GM12892 (cell line): ENCODE data around the gene PRLHR.

ENCODE experiments used
- DNase-seq: peaks from one replicate; pipeline ENCODE4 v3.0.0; 2011; ENCODE audit not compliant: insufficient read length
- FAIRE-seq: peaks from 2 replicates; lab custom pipeline; 2011; peaks lifted over from hg19 to GRCh38; lab: Jason Lieb, UNC
- POLR2A ChIP-seq: IDR thresholded peaks from 2 replicates; pipeline ENCODE4 v1.6.1; 2011; ENCODE audit warnings: low read depth, low read length, control low read depth
- POLR2AphosphoS5 ChIP-seq: IDR thresholded peaks from 2 replicates; pipeline ENCODE4 v1.6.1; 2011; ENCODE audit warnings: low read depth, low read length, control low read depth
- TAF1 ChIP-seq: IDR thresholded peaks from 2 replicates; pipeline ENCODE4 v1.6.1; 2011; ENCODE audit warnings: low read depth, mild to moderate bottlenecking, control low read depth, low read length, borderline replicate concordance

Gene PRLHR

DNA sequence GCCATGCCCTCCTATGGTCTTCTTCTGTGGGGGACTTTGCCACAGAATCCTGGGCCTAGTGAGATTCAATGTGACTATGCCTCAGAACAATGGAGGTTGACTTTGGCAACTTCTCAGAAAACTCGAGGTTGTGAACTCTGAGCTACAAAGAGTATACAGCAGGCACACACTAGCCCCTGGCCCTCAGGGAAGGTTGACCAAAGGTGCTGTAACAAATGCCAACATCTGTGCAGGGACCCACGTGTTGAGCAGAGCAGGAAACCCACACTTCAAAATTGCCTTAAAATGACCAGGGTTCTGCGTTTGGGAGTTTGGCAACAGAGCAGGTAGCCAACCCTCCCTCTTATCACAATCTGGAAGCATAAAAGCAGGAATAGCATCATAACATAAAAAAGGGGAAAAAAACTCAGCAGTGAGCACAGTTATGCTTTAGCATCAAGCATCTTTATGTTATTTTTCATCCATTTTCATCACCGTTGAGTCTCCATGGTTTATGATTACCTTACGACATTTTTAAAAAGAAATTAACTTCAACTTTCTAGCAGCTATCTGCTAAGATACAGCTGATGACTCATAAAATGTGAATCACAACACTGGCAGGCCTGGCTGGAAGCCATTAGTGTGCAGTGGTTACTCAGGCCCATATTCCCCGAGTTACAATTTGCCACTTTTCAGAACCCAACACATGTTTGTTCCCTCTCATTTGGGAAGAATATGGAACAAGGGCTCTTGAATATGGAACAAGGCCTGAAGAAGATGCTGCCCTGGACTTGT is 11.1 kb downstream of the PRLHR start:
- no peak for FAIRE-seq
- DNase-seq, result no peak
- no peak for TF ChIP-seq POLR2A
- no peak for TF ChIP-seq TAF1
- no peak for TF ChIP-seq POLR2AphosphoS5

- TF ChIP-seq TAF1, result no peak
- no peak for TF ChIP-seq POLR2AphosphoS5
- no peak for TF ChIP-seq POLR2A
- FAIRE-seq, result no peak
These were observed 11.8 kb downstream of the PRLHR start for GRCh38 chr10:118583611-118584010.

DNA sequence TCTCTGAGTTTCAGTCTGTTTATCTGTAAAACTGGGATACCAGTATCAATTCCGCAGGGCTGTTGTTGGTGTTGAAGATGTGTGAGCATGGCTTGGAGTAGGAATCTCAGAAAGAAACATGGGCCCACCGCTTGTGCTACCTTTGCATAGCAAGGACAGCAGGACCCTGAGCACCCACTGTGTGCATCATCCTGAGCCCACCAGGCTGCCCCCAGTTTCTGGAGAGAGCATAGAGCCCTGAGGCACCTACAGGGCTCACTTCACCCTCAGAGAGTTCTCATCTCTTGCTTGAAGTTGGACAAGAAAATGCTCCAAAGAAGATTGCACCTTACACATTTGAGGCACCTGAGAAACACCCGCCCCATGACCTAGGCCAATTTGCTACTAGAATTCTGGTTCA is 12.9 kb downstream of the PRLHR start:
- DNase-seq, result no peak
- no peak for TF ChIP-seq POLR2AphosphoS5
- TF ChIP-seq TAF1, result no peak
- TF ChIP-seq POLR2A, result no peak
- FAIRE-seq, result no peak

More at GRCh38 chr10:118583611-118584010, 11.8 kb downstream of the PRLHR start:
- DNase-seq, result no peak

DNA sequence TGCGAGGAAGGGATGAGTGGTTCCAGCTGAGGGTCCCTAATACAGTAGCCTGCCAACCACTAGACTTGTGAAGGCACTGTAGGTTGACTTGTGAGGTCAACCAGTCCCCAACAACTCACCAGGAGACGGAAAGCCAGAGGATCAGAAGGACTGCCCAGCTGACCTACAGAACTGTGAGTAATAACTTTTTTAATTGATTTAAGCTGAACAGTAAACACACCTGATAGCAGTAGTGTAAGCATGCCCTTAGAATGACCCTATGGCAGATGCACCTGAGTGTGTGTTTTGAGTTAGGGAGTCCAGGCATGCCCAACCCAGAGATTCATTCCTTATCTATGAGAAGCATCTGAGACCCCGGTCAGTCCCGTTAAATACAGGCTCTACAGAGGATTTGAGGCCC is 14.1 kb downstream of the PRLHR start:
- FAIRE-seq, result no peak
- DNase-seq, result no peak
- TF ChIP-seq POLR2AphosphoS5 (no peak), POLR2A (no peak), TAF1 (no peak)

DNA sequence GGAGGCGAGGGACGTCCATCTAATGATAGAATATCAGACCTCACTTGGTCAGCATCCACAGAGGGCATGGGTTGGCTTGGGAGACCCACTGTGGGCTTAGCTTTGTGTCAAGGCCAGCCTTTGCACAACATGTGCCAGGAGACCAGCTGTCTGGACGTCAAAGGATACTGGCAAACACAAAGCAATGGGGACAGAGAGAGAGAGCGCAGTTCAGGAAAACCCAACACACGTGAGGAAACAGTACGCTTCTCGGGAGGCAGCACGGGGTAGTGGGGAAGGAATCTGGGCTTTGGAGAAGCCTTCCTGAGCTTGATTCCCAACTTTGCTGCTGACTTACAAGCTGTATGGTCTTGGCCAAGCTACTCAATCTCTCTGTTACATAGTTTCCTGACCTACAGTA is 14.7 kb downstream of the PRLHR start:
- DNase-seq (no peak), FAIRE-seq (no peak)
- no peak for TF ChIP-seq TAF1
- no peak for TF ChIP-seq POLR2AphosphoS5
- no peak for TF ChIP-seq POLR2A

DNA sequence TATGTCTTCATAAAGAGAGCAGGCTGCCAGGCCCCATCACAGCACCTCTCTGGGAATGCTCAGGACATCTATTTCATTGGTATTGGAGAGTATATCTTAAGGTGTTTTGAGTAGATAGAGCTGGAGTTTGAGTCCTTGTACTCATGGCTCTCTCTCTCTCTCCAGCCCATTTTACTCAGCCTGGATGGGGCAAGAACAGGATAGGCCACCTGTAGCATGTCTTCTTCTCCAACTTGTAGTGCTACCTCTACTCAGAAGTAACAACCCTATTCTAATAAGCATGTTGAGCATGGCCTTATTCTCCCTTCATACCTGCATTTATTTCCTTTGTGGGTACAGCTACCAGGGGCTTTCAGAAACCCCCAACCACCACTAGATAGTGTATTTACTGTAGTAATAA is 21.9 kb downstream of the PRLHR start:
- DNase-seq, result no peak
- no peak for FAIRE-seq
- TF ChIP-seq POLR2AphosphoS5, result no peak

DNA sequence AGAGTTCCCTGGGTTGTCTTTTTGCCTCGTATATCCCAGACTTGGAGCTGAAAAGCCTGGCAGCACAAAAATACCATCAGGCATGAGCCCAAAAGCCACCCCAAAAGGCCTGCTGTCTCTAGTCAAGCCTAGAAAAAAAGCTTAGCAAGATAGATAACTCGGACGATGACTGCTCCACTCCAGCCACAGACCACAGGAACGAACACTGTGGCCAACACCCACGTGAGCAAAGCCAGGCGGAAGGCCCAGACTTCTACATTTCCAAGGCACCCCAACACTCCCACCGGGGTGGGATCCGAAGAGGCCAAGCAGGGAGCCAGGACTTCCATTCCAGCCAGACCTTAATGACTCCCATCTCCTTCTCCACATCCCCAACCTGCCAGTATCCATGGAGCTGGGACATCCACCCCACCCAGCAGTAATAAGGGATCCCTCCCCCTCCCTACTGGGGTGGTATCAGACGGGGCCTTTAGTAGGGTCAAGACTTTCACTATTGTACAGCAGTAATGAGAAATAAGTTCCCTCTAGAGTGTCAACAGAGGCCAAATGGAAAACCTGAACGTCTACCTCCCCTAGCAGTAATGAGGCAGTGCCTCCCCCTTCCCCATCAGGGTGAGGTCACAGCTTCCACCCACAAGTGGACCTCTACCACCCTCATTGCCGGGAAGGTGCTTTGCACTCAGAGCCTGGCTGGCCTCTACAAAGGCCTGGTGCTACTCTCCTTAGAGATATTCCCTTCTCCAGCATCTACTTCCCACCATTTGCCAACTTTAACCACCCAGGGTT is 23.0 kb downstream of the PRLHR start:
- TF ChIP-seq POLR2AphosphoS5, result no peak
- DNase-seq (no peak), FAIRE-seq (no peak)

DNA sequence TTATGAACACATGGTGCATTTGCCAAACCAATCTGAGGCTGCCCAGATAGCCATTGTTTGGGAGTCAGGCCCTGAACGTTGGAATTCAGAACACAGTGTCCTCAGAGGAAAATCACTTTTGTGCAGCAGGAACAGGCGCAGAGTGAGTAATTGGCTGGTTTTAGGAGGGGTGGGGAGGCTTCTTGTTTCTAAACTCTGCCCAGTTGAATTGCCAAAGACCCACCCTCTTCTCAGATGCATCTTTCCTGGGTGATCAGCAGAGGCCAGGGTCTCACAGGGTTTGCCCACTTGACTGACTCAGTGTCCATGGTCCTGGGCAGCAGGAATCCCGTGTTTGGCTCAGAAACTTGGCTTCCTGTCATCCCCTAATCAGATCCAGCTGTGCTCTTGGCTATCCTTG is 24.3 kb downstream of the PRLHR start:
- DNase-seq (no peak), FAIRE-seq (no peak)
- no peak for TF ChIP-seq TAF1
- no peak for TF ChIP-seq POLR2A
- no peak for TF ChIP-seq POLR2AphosphoS5

- no peak for TF ChIP-seq TAF1
- no peak for TF ChIP-seq POLR2AphosphoS5
- no peak for TF ChIP-seq POLR2A
- DNase-seq, result no peak
- FAIRE-seq, result no peak
These were observed 24.9 kb downstream of the PRLHR start for GRCh38 chr10:118570591-118570990.

DNA sequence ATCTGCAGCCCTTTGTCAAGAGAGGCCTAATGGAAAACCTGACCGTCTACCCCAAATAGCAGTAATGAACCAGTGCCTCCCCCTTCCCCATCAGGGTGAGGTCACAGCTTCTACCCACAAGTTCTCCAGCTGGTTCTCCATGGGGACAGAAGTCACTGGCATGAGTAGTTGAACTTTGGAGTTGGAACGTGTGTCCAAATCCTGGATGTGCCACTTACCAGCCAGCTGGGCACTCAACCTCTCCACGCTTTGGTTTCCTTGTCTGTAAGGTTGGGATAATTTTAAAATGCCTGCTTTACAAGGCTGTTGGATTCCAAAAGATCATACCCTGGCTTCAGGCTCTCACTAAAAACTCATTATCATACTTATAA is 25.6 kb downstream of the PRLHR start:
- FAIRE-seq (no peak), DNase-seq (no peak)
- no peak for TF ChIP-seq POLR2AphosphoS5
- TF ChIP-seq TAF1, result no peak
- TF ChIP-seq POLR2A, result no peak

GRCh38 chr10:118569241-118569881 is 26.1 kb downstream of the PRLHR start:
- no peak for DNase-seq
- FAIRE-seq, result no peak
- TF ChIP-seq POLR2A (no peak), POLR2AphosphoS5 (no peak), TAF1 (no peak)

- no peak for TF ChIP-seq TAF1
- TF ChIP-seq POLR2A, result no peak
- TF ChIP-seq POLR2AphosphoS5, result no peak
- DNase-seq, result peak; percentile 28
- FAIRE-seq, result peak; percentile 56
These were observed 27.1 kb downstream of the PRLHR start for GRCh38 chr10:118568327-118568848.
